Measurements from ENCODE around the gene SCYGR7. TPM values are rescaled to one million over a fixed set of nuclear protein-coding genes. Genes with fewer than 3 reads are reported as not detected.

SCYGR7 gene
- total and polyA plus RNA-seq, 12 donors: not detected

DNA sequence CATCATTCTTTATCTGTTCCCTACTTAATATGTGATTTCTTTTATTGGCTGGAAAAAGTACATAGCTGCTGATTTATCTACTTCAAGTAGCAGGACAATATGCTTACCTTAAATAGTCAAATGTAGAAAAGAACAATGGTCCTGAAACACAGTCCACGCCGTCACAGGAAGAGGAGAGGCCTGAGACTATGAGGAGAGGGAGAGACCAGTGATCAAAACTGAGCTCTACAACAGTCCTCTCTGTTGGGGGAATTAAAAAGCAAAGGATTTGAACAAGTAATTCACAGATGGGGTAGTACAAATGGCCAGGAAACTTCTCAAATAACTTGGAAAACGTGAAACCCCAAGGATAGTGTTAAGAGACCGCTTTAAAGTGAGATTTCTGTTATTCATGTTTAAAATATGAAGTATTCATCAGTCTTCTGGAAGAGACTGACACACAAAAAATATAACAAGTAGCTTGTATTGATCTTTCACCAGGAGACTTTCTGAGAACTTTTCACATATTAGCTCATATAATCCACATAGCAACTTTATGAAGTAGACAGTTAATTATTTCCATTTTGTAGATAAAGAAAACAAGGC lies 37.7 kb downstream of the SCYGR7 start:
- no peak for TF ChIP-seq POLR2A (IDR thresholded peaks at IDR 0.05)
- TF ChIP-seq, protein P1, sequence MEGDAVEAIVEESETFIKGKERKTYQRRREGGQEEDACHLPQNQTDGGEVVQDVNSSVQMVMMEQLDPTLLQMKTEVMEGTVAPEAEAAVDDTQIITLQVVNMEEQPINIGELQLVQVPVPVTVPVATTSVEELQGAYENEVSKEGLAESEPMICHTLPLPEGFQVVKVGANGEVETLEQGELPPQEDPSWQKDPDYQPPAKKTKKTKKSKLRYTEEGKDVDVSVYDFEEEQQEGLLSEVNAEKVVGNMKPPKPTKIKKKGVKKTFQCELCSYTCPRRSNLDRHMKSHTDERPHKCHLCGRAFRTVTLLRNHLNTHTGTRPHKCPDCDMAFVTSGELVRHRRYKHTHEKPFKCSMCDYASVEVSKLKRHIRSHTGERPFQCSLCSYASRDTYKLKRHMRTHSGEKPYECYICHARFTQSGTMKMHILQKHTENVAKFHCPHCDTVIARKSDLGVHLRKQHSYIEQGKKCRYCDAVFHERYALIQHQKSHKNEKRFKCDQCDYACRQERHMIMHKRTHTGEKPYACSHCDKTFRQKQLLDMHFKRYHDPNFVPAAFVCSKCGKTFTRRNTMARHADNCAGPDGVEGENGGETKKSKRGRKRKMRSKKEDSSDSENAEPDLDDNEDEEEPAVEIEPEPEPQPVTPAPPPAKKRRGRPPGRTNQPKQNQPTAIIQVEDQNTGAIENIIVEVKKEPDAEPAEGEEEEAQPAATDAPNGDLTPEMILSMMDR (IDR thresholded peaks at IDR 0.05): no peak
- H3K4me1 ChIP-seq (replicated peaks in 1 of 2): peaks cover 4 to 6% of the 10 kb centered on the region in 2 donors
- intact Hi-C loops (cut with DNase I): loop anchor here (5.0 to 10.0 kb wide), 4 partner anchors 109 to 364 kb away; no protein-coding TSS in a partner anchor
- H3K27me3 ChIP-seq: no peaks in the 10 kb centered on the region
- H3K4me3 ChIP-seq: no peak overlapping the region
- no peak overlapping the region for H3K27ac ChIP-seq
- H3K9me3 ChIP-seq (replicated peaks in 1 of 3): no peaks in the 10 kb centered on the region
- no peak for DNase-seq
- WGBS, 4 donors: 35 to 49% (median 38%) methylated on average over 4 of the region's 4 CpGs
- H3K36me3 ChIP-seq (replicated peaks in 1 of 2): no peaks in the 10 kb centered on the region

DNA sequence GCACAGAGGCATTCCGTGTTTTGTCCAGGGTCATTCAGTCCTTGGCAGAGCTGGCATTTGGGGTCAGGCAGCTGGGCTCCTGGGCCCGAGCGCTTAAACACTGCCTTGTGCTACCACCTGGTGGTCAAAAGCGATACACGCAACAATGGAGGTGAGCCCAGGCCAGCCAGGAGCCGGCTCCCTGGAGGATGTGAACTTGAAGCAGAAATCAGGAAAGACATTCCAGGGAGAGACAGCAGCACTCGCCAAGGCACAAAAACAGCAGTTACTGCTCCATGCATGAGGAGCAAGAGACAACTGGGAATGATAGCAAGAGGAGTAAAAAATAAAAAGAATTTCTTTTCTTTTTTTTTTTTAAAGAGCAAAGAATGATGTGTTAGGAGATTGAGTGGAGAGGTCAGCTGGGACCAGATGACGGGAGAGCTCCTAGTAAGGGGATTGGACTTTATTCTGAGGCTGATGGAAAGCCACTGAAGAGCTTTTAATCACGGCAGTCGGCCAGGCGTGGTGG lies 38.3 kb downstream of the SCYGR7 start:
- H3K36me3 ChIP-seq (replicated peaks in 1 of 2): no peaks in the 10 kb centered on the region
- no peaks in the 10 kb centered on the region for H3K27me3 ChIP-seq
- H3K9me3 ChIP-seq (replicated peaks in 1 of 3): no peaks in the 10 kb centered on the region
- TF ChIP-seq POLR2A (IDR thresholded peaks at IDR 0.05): no peak
- TF ChIP-seq, protein P1 (IDR thresholded peaks at IDR 0.05): peak; percentile 79 to 93 (median 90)
- no peak overlapping the region for H3K27ac ChIP-seq
- 19 to 22% (median 20%) methylated on average over 11 of the region's 11 CpGs for WGBS, 4 donors
- intact Hi-C loops (cut with DNase I): loop anchor here (5.0 to 10.0 kb wide), 4 partner anchors 109 to 364 kb away; no protein-coding TSS in a partner anchor
- H3K4me1 ChIP-seq (replicated peaks in 1 of 2): peaks cover 4 to 6% of the 10 kb centered on the region in 2 donors
- DNase-seq: peak; percentile 80 to 93 (median 87)
- no peak overlapping the region for H3K4me3 ChIP-seq

DNA sequence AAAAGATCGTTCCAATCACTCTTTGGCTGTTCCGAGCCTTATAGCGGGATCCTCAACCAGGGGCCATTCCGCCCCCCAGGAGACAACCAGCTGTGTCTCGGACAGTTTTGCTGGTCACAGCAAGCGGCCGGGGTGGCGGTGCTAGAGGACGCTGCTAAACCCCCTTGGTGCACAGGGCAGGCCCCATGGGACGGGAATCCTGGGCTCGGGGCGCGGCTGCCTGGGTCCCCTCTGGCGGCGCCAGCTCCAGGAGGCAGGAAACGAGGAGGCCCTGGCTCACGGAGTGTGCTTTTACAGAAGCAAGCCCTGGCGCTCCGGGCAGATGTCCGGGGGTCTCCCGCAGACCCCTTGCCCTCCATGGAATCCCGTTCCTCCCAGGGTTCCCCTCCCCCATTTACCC lies 39.7 kb downstream of the SCYGR7 start:
- Histone ChIP-seq H3K4me3 (no peak overlapping the region), H3K9me3 (replicated peaks in 1 of 3) (no peaks in the 10 kb centered on the region), H3K4me1 (replicated peaks in 1 of 2) (peaks cover 4 to 6% of the 10 kb centered on the region in 2 donors), H3K27me3 (no peaks in the 10 kb centered on the region), H3K36me3 (replicated peaks in 1 of 2) (no peaks in the 10 kb centered on the region), H3K27ac (no peak overlapping the region)
- TF ChIP-seq POLR2A (IDR thresholded peaks at IDR 0.05): no peak
- TF ChIP-seq, protein P1 (IDR thresholded peaks at IDR 0.05): no peak
- DNase-seq: no peak
- 87 to 94% (median 90%) methylated on average over 5 to 22 of the region's 22 CpGs for WGBS, 4 donors
- intact Hi-C loops (cut with DNase I): loop anchor here (5.0 to 10.0 kb wide), 4 partner anchors 111 to 366 kb away; no protein-coding TSS in a partner anchor

DNA sequence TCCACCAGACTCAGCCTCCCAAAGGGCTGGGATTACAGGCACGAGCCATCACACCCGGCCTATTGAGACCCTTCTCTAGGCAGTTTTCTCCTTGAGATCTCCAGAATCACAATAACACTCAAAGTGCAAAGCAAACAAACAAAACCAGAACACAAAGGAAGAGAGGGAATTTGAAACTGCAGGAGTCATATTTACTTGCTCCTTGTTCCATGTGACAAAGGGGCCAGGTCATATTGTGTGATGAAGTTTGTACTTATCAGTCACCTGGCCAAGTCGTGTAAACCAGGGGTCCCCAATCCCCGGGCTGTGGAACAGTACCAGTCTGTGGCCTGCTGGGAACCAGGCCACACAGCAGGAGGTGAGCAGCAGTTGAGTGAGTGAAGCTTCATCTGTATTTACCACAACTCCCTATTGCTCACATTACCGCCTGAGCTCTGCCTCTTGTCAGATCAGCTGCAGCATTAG lies 44.1 kb downstream of the SCYGR7 start:
- intact Hi-C loops (cut with DNase I): no loop called here
- TF ChIP-seq POLR2A (IDR thresholded peaks at IDR 0.05): no peak
- TF ChIP-seq, protein P1 (IDR thresholded peaks at IDR 0.05): no peak
- no peaks in the 10 kb centered on the region for H3K4me1 ChIP-seq (replicated peaks in 1 of 2)
- H3K4me3 ChIP-seq: no peak overlapping the region
- no peaks in the 10 kb centered on the region for H3K27me3 ChIP-seq
- no peak overlapping the region for H3K27ac ChIP-seq
- no peaks in the 10 kb centered on the region for H3K36me3 ChIP-seq (replicated peaks in 1 of 2)
- DNase-seq: peak in 1 of 7 donors; percentile 24
- 82 to 88% (median 85%) methylated on average over 4 to 5 of the region's 5 CpGs for WGBS, 4 donors
- no peaks in the 10 kb centered on the region for H3K9me3 ChIP-seq (replicated peaks in 1 of 3)
